CD8-positive, alpha-beta memory T cell (primary cell): Measurements from ENCODE around the gene POMT2. TPM values are rescaled to one million over a fixed set of nuclear protein-coding genes. Genes with fewer than 3 reads are reported as not detected.
"Not testable (repeated sequence)": the region's sequence is repeated elsewhere in the genome, so short reads cannot be mapped to it uniquely, and the experiment has no call there.

Experiments
- CTCF ChIA-PET: fragments of 350-600 bp; sonication (Branson Sonifier 250); formaldehyde crosslinking; loops from one replicate; lab custom pipeline; 2021; ENCODE audit warnings: antibody characterized with exemption; lab: Charles Lee
- POLR2A ChIA-PET: fragments of 350-600 bp; sonication (Branson Sonifier 250); formaldehyde crosslinking; loops from one replicate; lab custom pipeline; 2021; ENCODE audit warnings: antibody characterized with exemption; lab: Charles Lee
- DNase-seq, 5 donors: peaks; one replicate each; pipeline versions ENCODE4 v3.0.0 to v3.0.0-alpha.2; 2020 to 2022; ENCODE audit warnings: mixed read lengths in 1 of 5
- H3K27ac ChIP-seq: one replicate; pipeline ENCODE4 v1.7.0; 2013; ENCODE audit warnings: low read depth, mild to moderate bottlenecking, low read length, moderate library complexity
- H3K27me3 ChIP-seq: 2 replicates; pipeline ENCODE4 v1.7.0; 2013; ENCODE audit warnings: low read length, mild to moderate bottlenecking; ENCODE audit not compliant: insufficient read depth, poor library complexity, severe bottlenecking
- H3K36me3 ChIP-seq: 2 replicates; pipeline ENCODE4 v1.7.0; 2013; ENCODE audit warnings: mild to moderate bottlenecking, low read length, moderate library complexity; ENCODE audit not compliant: insufficient read depth
- H3K4me1 ChIP-seq: 2 replicates; pipeline ENCODE4 v1.7.0; 2013; ENCODE audit warnings: mild to moderate bottlenecking, low read length, moderate library complexity; ENCODE audit not compliant: insufficient read depth
- H3K4me3 ChIP-seq: 2 replicates; pipeline ENCODE4 v1.7.0; 2013; ENCODE audit warnings: mild to moderate bottlenecking, low read length
- H3K9me3 ChIP-seq: 2 replicates; pipeline ENCODE4 v1.7.0; 2013; ENCODE audit warnings: mild to moderate bottlenecking, low read length
- H3K27ac Mint-ChIP-seq, 8 donors: one replicate each; pipeline ENCODE4 v1.8.0; 2020 to 2021; ENCODE audit warnings: mixed read lengths in 8 of 8, mild to moderate bottlenecking in 6 of 8, inconsistent platforms in 3 of 8, moderate library complexity in 3 of 8
- H3K27me3 Mint-ChIP-seq, 2 donors: one replicate each; pipeline ENCODE4 v1.8.0; 2020 to 2021; ENCODE audit warnings: mixed read lengths in 2 of 2, mild to moderate bottlenecking in 1 of 2, moderate library complexity in 1 of 2
- H3K36me3 Mint-ChIP-seq, 3 donors: one replicate each; pipeline ENCODE4 v1.8.0; 2020 to 2021; ENCODE audit warnings: mixed read lengths in 3 of 3, inconsistent platforms in 1 of 3, mild to moderate bottlenecking in 1 of 3
- H3K4me1 Mint-ChIP-seq, 3 donors: one replicate each; pipeline ENCODE4 v1.8.0; 2020 to 2021; ENCODE audit warnings: mixed read lengths in 3 of 3, inconsistent platforms in 1 of 3, mild to moderate bottlenecking in 1 of 3
- H3K4me3 Mint-ChIP-seq, 7 donors: one replicate each; pipeline ENCODE4 v1.8.0; 2020 to 2021; ENCODE audit warnings: mixed read lengths in 7 of 7, mild to moderate bottlenecking in 6 of 7, moderate library complexity in 4 of 7, inconsistent platforms in 2 of 7
- H3K9me3 Mint-ChIP-seq, 5 donors: one replicate each; pipeline ENCODE4 v1.8.0; 2020 to 2022; ENCODE audit warnings: mixed read lengths in 5 of 5, mild to moderate bottlenecking in 3 of 5, moderate library complexity in 2 of 5, inconsistent platforms in 1 of 5
- polyA plus RNA-seq: library from polyadenylated mRNA; unstranded; fragments of 300-500 nt; fragmentation: Illumina TruSeq; gene quantifications from one replicate; pipeline ENCODE4 v1.2.3, GENCODE V29; 2021
- total RNA-seq, 2 experiments: library from RNA; stranded (reverse); gene quantifications; one replicate each; pipeline ENCODE4 v1.2.3, GENCODE V29; 2021

Gene POMT2
- total and polyA plus RNA-seq, 3 experiments from 2014 or later, result 1.7 to 21.6 (median 19.0) TPM

DNA sequence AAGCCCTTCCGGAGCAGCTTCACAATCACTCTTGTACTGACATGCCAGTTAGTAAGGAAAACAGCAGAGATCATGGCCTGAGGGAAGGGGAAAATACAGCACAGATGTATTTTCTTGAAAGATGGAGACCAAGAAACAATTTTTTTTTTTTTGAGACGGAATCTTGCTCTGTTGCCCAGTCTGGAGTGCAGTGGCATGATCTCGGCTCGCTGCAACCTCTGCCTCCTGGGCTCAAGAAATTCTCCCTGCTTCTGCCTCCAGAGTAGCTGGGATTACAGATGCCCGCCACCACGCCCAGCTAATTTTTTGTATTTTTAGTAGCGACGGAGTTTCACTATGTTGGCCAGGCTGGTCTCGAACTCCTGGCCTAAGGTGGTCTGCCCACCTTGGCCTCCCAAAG lies 16.6 kb upstream of the POMT2 start:
- H3K36me3 Mint-ChIP-seq, result peaks cover 7 to 34% (median 13%) of the 10 kb centered on the region in 3 donors
- H3K27ac ChIP-seq, H3K4me3 ChIP-seq, H3K36me3 ChIP-seq, H3K4me1 ChIP-seq, CTCF ChIA-PET, DNase-seq, H3K27me3 ChIP-seq, H3K4me1 Mint-ChIP-seq, H3K27me3 Mint-ChIP-seq, H3K9me3 Mint-ChIP-seq, H3K4me3 Mint-ChIP-seq, H3K9me3 ChIP-seq, POLR2A ChIA-PET: not testable (repeated sequence)
- H3K27ac Mint-ChIP-seq, result peak overlapping the region in 3 of 8 donors; percentile 38 to 47 (median 47)

DNA sequence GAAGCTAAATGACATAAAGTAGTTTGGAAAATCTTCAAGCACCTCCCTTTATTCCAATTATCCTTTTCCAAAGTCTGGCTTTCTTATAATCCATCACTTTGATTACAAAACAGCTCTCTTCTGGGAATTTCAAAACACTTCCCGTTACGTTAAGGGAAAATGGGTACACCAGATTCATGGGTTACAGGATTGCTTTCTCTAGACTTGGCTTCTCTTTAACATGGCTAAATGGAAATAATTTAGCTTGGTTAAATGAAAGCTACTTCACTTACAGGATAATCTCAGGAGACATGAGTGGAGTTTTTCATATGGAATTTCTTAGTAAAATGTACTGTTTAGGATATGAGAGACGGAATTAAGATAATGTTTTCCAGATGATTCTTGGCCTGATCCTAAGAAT lies 14.9 kb upstream of the POMT2 start:
- no peak overlapping the region for H3K4me3 ChIP-seq
- no peaks in the 10 kb centered on the region for H3K36me3 ChIP-seq
- DNase-seq, result no peak
- Mint-ChIP-seq H3K4me3 (no peak overlapping the region), H3K27ac (no peak overlapping the region), H3K27me3 (no peaks in the 10 kb centered on the region), H3K4me1 (no peaks in the 10 kb centered on the region), H3K9me3 (no peaks in the 10 kb centered on the region), H3K36me3 (peaks cover 0 to 17% (median 6%) of the 10 kb centered on the region in 3 donors)
- POLR2A ChIA-PET, result no interaction called here
- CTCF ChIA-PET, result no interaction called here
- H3K27ac ChIP-seq, result no peak overlapping the region
- H3K27me3 ChIP-seq, result no peaks in the 10 kb centered on the region
- H3K9me3 ChIP-seq, result no peaks in the 10 kb centered on the region
- no peaks in the 10 kb centered on the region for H3K4me1 ChIP-seq

DNA sequence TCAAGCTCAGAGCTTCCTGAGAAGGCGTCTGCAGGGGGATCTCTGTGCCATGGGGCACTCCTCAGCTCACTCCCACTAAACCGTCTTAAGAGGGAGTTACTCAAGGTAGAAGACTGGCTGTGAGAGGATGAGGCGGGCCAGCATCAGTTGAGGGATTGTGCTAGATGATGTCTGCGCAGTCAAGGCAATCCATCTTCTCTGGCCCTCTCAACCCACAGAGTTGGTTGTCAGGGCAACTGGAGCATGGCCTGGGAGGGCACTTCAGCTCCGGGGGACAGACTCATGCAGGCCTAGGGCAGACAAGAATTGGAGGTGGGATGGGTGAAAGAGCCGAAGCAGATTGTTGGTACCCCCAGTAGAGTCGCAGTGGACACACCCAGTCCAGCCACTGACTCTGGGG lies 9.2 kb upstream of the POMT2 start:
- Mint-ChIP-seq H3K4me3 (no peak overlapping the region), H3K36me3 (no peaks in the 10 kb centered on the region), H3K27ac (no peak overlapping the region), H3K9me3 (no peaks in the 10 kb centered on the region), H3K27me3 (no peaks in the 10 kb centered on the region), H3K4me1 (no peaks in the 10 kb centered on the region)
- Histone ChIP-seq H3K36me3 (no peaks in the 10 kb centered on the region), H3K9me3 (no peaks in the 10 kb centered on the region), H3K27me3 (no peaks in the 10 kb centered on the region), H3K4me1 (no peaks in the 10 kb centered on the region), H3K4me3 (no peak overlapping the region), H3K27ac (no peak overlapping the region)
- DNase-seq, result no peak
- POLR2A ChIA-PET, result no interaction called here
- CTCF ChIA-PET, result interaction anchor here (1.2 to 2.4 kb wide), 2 partner anchors 9 to 14 kb away, joined by 3 to 9 read pairs; partner anchors contain the start of genes GSTZ1 and POMT2

DNA sequence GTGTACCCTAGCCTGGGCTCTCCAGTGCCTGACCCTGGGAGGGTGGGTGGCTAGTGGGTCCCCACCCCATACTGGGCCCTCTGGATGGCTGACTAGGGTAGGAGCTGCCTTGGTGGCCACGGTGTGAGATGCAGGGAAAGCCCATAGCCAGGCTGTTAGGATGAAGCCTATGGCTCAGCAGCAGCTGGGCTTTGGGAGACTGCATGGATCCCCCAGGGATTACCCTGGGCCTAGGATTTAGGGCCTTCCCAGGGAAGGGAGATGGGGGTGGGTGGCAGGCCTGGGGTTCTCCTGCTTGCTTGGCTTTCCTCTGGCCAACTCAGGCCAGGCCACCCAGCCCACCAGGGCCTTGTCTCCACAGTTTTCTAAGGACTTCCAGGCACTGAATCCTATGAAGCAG lies 6.4 kb upstream of the POMT2 start:
- H3K27ac Mint-ChIP-seq, result no peak overlapping the region
- Histone ChIP-seq H3K9me3 (no peaks in the 10 kb centered on the region), H3K4me1 (peaks cover 6% of the 10 kb centered on the region), H3K36me3 (no peaks in the 10 kb centered on the region), H3K4me3 (no peak overlapping the region), H3K27ac (no peak overlapping the region), H3K27me3 (no peaks in the 10 kb centered on the region)
- POLR2A ChIA-PET, result no interaction called here
- DNase-seq, result no peak
- H3K9me3 Mint-ChIP-seq, result no peaks in the 10 kb centered on the region
- H3K36me3 Mint-ChIP-seq, result no peaks in the 10 kb centered on the region
- H3K4me1 Mint-ChIP-seq, result peaks cover 1 to 7% (median 7%) of the 10 kb centered on the region in 3 donors
- no peaks in the 10 kb centered on the region for H3K27me3 Mint-ChIP-seq
- no peak overlapping the region for H3K4me3 Mint-ChIP-seq
- CTCF ChIA-PET, result no interaction called here

DNA sequence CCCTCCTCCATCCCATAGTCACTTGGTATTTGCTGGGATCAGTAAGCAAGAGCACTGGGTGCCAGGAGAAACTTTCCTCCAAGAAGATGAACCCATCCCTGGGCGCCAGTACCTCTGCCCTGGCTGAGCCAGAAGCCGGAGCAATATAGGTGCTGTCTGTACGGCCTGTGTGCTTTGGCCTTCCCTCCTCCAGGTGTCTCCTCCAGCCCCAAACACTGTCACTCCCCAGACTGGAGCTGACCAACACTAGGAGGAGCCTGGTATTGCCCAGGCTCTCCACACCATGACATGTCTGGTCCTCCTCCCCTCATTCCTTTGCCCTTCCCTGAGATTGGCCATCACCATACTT lies 5.0 kb upstream of the POMT2 start:
- Mint-ChIP-seq H3K27me3 (no peaks in the 10 kb centered on the region), H3K4me1 (peaks cover 6 to 12% (median 12%) of the 10 kb centered on the region in 3 donors), H3K27ac (peak overlapping the region in 2 of 8 donors; percentile 11 to 86), H3K4me3 (peak overlapping the region in 1 of 7 donors; percentile 54), H3K9me3 (no peaks in the 10 kb centered on the region), H3K36me3 (peaks cover 0 to 8% (median 0%) of the 10 kb centered on the region in 3 donors)
- no peak for DNase-seq
- ChIA-PET CTCF (interaction anchor here (1.0 kb wide), 1 partner anchor 10 kb away, joined by 3 read pairs; no protein-coding TSS in a partner anchor), POLR2A (no interaction called here)
- Histone ChIP-seq H3K4me1 (peaks cover 9% of the 10 kb centered on the region), H3K27me3 (no peaks in the 10 kb centered on the region), H3K36me3 (no peaks in the 10 kb centered on the region), H3K27ac (no peak overlapping the region), H3K4me3 (no peak overlapping the region), H3K9me3 (no peaks in the 10 kb centered on the region)

DNA sequence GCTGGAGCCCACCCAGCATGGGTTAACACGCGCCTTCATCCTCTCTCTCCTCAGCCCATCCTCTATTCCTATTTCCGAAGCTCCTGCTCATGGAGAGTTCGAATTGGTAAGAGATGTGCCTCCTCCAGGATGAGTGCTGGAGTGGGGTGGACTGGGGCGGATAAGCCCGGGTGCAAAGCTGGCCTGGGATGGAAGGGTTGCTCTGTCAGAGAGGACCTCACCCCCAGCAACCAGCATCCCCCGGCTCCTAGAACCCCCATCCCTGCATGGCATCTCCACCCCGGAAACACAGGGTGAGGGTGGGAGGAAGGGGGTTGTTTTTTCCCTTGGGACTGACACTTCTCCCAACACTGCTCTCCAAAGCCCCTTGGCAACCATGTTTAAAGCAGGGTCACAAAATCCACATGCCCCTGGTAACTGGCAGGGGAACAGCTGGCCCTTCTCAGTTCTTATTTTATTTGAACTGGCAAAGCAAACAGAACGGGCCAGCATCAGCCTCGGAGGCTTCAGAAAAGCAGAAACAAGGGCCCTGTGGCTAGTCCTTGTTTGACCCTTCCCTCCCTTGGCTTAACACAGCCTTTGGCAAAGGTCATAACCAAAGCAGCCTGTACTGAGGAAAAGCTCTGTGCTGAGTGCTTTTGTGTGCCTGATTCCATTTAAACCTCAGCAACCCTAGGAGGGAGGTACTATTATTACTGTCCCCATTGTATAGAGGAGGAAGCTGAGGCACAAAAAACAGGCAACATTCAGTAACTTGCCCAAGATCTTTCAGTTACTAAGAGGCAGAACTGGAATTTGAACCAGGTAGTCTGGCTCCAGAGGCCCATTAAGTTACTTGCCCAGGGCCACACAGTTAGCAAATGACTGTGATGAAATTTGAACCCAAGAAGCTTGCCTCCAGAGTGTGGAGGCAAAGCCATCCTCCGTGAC lies 4.4 kb upstream of the POMT2 start:
- H3K27ac ChIP-seq, result no peak overlapping the region
- H3K27me3 Mint-ChIP-seq, result peaks cover 0 to under 1% of the 10 kb centered on the region in 2 donors
- H3K9me3 ChIP-seq, result no peaks in the 10 kb centered on the region
- H3K27ac Mint-ChIP-seq, result no peak overlapping the region
- POLR2A ChIA-PET, result interaction anchor here (1.0 kb wide), 1 partner anchor 52 kb away, joined by 3 read pairs; the partner anchor contains the start of genes SAMD15 and TMED8
- H3K9me3 Mint-ChIP-seq, result no peaks in the 10 kb centered on the region
- peak overlapping the region in 1 of 7 donors; percentile 20 for H3K4me3 Mint-ChIP-seq
- no peaks in the 10 kb centered on the region for H3K36me3 ChIP-seq
- peaks cover 10% of the 10 kb centered on the region for H3K4me1 ChIP-seq
- peaks cover 0 to 10% (median 0%) of the 10 kb centered on the region in 3 donors for H3K36me3 Mint-ChIP-seq
- peaks cover 8 to 15% (median 14%) of the 10 kb centered on the region in 3 donors for H3K4me1 Mint-ChIP-seq
- CTCF ChIA-PET, result interaction anchor here (1.0 to 1.7 kb wide), 2 partner anchors 9 kb away, joined by 3 to 8 read pairs; no protein-coding TSS in a partner anchor
- H3K4me3 ChIP-seq, result no peak overlapping the region
- no peaks in the 10 kb centered on the region for H3K27me3 ChIP-seq
- DNase-seq, result no peak

DNA sequence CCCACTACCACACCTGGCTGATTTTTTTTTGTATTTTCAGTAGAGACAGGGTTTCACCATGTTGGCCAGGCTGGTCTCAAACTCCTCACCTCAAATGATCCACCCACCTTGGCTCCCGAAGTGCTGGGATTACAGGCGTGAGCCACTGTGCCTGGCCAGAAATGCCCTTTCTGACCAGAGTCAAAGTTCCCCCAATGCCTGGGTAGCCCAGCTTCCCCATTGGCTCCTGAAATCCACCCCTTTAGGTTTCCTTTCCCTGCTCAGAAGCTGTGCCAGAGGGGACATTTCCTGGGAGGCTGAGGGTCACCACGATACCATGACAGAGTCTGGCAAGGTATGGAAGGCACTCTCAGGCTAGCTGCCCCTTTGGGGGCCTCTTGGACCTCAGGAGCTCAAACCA lies 3.6 kb upstream of the POMT2 start:
- H3K36me3 ChIP-seq, result no peaks in the 10 kb centered on the region
- no peak overlapping the region for H3K27ac Mint-ChIP-seq
- no peak for DNase-seq
- peaks cover 16% of the 10 kb centered on the region for H3K4me1 ChIP-seq
- no peak overlapping the region for H3K4me3 ChIP-seq
- H3K27me3 Mint-ChIP-seq, result peaks cover 0 to 3% of the 10 kb centered on the region in 2 donors
- POLR2A ChIA-PET, result interaction anchor here (0.6 to 1.0 kb wide), 2 partner anchors 8 to 53 kb away, joined by 3 read pairs; partner anchors contain the start of genes SAMD15 and TMED8
- peak overlapping the region in 1 of 7 donors; percentile 13 for H3K4me3 Mint-ChIP-seq
- H3K36me3 Mint-ChIP-seq, result peaks cover 0 to 10% (median 0%) of the 10 kb centered on the region in 3 donors
- CTCF ChIA-PET, result interaction anchor here (1.7 kb wide), 1 partner anchor 9 kb away, joined by 8 read pairs; no protein-coding TSS in a partner anchor
- H3K27ac ChIP-seq, result no peak overlapping the region
- H3K9me3 Mint-ChIP-seq, result no peaks in the 10 kb centered on the region
- no peaks in the 10 kb centered on the region for H3K9me3 ChIP-seq
- no peaks in the 10 kb centered on the region for H3K27me3 ChIP-seq
- H3K4me1 Mint-ChIP-seq, result peaks cover 14 to 23% (median 21%) of the 10 kb centered on the region in 3 donors

DNA sequence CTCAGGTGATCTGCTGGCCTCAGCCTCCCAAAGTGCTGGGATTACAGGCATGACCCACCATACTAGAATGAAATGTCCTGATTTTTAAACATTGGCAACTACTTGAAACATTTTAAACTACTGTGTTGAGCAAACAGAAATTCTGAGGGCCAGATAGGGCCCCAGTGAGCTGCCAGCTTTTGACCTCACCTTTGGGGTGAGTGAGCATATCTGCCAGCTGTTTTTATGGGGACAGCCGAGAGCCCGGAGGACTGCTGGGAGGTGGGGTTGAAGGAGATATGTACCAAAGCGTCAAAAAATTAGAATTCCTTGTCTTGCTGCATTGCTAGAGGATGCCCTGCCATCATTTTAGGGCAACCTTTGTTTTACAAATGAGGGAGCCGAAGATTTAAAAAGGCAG lies 2.9 kb upstream of the POMT2 start:
- peaks cover 0 to 10% (median 0%) of the 10 kb centered on the region in 3 donors for H3K36me3 Mint-ChIP-seq
- H3K27ac ChIP-seq, result no peak overlapping the region
- peak overlapping the region in 1 of 8 donors; percentile 33 for H3K27ac Mint-ChIP-seq
- DNase-seq, result no peak
- H3K9me3 ChIP-seq, result no peaks in the 10 kb centered on the region
- ChIA-PET CTCF (interaction anchor here (1.7 kb wide), 1 partner anchor 8 kb away, joined by 8 read pairs; no protein-coding TSS in a partner anchor), POLR2A (no interaction called here)
- peaks cover 14 to 26% (median 21%) of the 10 kb centered on the region in 3 donors for H3K4me1 Mint-ChIP-seq
- H3K4me3 ChIP-seq, result no peak overlapping the region
- peaks cover 0 to 3% of the 10 kb centered on the region in 2 donors for H3K27me3 Mint-ChIP-seq
- no peaks in the 10 kb centered on the region for H3K36me3 ChIP-seq
- peaks cover 16% of the 10 kb centered on the region for H3K4me1 ChIP-seq
- H3K27me3 ChIP-seq, result no peaks in the 10 kb centered on the region
- peak overlapping the region in 1 of 7 donors; percentile 57 for H3K4me3 Mint-ChIP-seq
- H3K9me3 Mint-ChIP-seq, result no peaks in the 10 kb centered on the region
